A673 (cell line): ENCODE data around the gene PILRA.

Source experiments
- CTCF ChIP-seq: fragments of 300-800, 200-600 bp; sonication (generic); conservative IDR thresholded peaks from 2 replicates; pipeline ENCODE4 v1.5.1; 2017; ENCODE audit warnings: low read depth, mild to moderate bottlenecking, antibody characterized with exemption, low read length, moderate library complexity, mixed read lengths
- EZH2 ChIP-seq: fragments of 200-600 bp; sonication (generic); IDR thresholded peaks from 2 replicates; pipeline ENCODE4 v1.6.1; 2017; ENCODE audit warnings: borderline replicate concordance, low read depth, mild to moderate bottlenecking, mixed read lengths, antibody characterized with exemption, low read length; ENCODE audit not compliant: poor library complexity, severe bottlenecking

- TF ChIP-seq CTCF (no peak), EZH2 (no peak)
Observed at GRCh38 chr7:100397315-100398081, 24.2 kb downstream of the PILRA start.
